HCT116 (cell line): ENCODE data around the gene GRHL3. TPM values are rescaled to one million over a fixed set of nuclear protein-coding genes. Genes with fewer than 3 reads are reported as not detected.
A peak's percentile ranks its signal among the peaks of the same experiment; 100 is the strongest.

Experiments
- ATAC-seq: fragments of 200-7000 bp; cut with Tn5 transposase; 2 replicates; pipeline ENCODE4 v1.9.1; 2020; ENCODE audit warnings: mild to moderate bottlenecking, moderate library complexity
- BruUV-seq: library from RNA; stranded (reverse); fragments of 400-500 nt; replicated peaks from 2 replicates; lab custom pipeline; 2021; lab: Mats Ljungman, UMichigan
- CTCF ChIA-PET: fragments of 300-600 bp; sonication (Branson Sonifier 250); formaldehyde crosslinking; loops from one replicate; lab custom pipeline; 2021; ENCODE audit warnings: antibody characterized with exemption; lab: Charles Lee
- POLR2A ChIA-PET: fragments of 300-600, 350-600 bp; sonication (Branson Sonifier 250); formaldehyde crosslinking; loops from one replicate; lab custom pipeline; 2021; ENCODE audit warnings: antibody characterized with exemption; lab: Charles Lee
- RAD21 ChIA-PET, 2 experiments: fragments of 300-600 bp; sonication (Branson Sonifier 250); formaldehyde crosslinking; loops; one replicate each; lab custom pipeline; 2023; ENCODE audit warnings: low total read pairs in 2 of 2; ENCODE audit not compliant: uncharacterized antibody in 2 of 2, unreplicated experiment in 2 of 2, low non-redundant PET in 1 of 2; lab: Charles Lee
- DNase-seq: peaks from one replicate; pipeline ENCODE4 v3.0.0-alpha.2; 2010; ENCODE audit warnings: low read depth, low spot score
- H2AFZ ChIP-seq: fragments of 200-600 bp; shearing (Covaris generic), sonication (generic); 2 replicates; pipeline ENCODE4 v1.6.1; 2017; ENCODE audit warnings: low read depth, mixed run types, mixed read lengths, antibody characterized with exemption, low read length; ENCODE audit not compliant: poor library complexity, severe bottlenecking
- H3K27ac ChIP-seq: 2 replicates; pipeline ENCODE4 v1.5.1; 2012; ENCODE audit warnings: low read depth, low read length
- H3K27me3 ChIP-seq: fragments of 200-600 bp; sonication (generic); 2 replicates; pipeline ENCODE4 v1.6.1; 2016; ENCODE audit warnings: mixed run types, low read length, mixed read lengths; ENCODE audit not compliant: insufficient read depth
- H3K36me3 ChIP-seq, 2 experiments: fragments of 200-500 bp in 1 of 2; fragments of 200-600 bp in 1 of 2; sonication (Bioruptor generic) in 1 of 2; sonication (generic) in 1 of 2; 2 replicates each; pipeline versions ENCODE4 v1.5.1 to v1.6.1; 2014 to 2016; ENCODE audit warnings: low read length in 2 of 2, inconsistent platforms in 1 of 2, mixed read lengths in 1 of 2, mixed run types in 1 of 2; ENCODE audit not compliant: insufficient read depth in 2 of 2, control insufficient read depth in 1 of 2
- H3K4me1 ChIP-seq, 2 experiments: fragments of 200-600 bp in 1 of 2; sonication (generic) in 1 of 2; 2 replicates each; pipeline versions ENCODE4 v1.5.1 to v1.6.1; 2012 to 2017; ENCODE audit warnings: low read length in 2 of 2, inconsistent platforms in 1 of 2, mild to moderate bottlenecking in 1 of 2, mixed read lengths in 1 of 2, mixed run types in 1 of 2, moderate library complexity in 1 of 2; ENCODE audit not compliant: insufficient read depth in 2 of 2, control insufficient read depth in 1 of 2
- H3K4me2 ChIP-seq: fragments of 200-600 bp; sonication (generic); 2 replicates; pipeline ENCODE4 v1.6.1; 2017; ENCODE audit warnings: mixed run types, low read length, mixed read lengths
- H3K4me3 ChIP-seq, 2 experiments: fragments of 200-600 bp in 1 of 2; sonication (generic) in 1 of 2; replicated peaks in 1 of 2; 2 replicates each; pipeline ENCODE4 v1.5.1; 2011 to 2016; ENCODE audit warnings: low read length in 2 of 2, control low read depth in 1 of 2, low read depth in 1 of 2, mild to moderate bottlenecking in 1 of 2, mixed read lengths in 1 of 2, mixed run types in 1 of 2
- H3K79me2 ChIP-seq: fragments of 200-600 bp; sonication (generic); 2 replicates; pipeline ENCODE4 v1.6.1; 2017; ENCODE audit warnings: mild to moderate bottlenecking, mixed run types, low read length, moderate library complexity, mixed read lengths; ENCODE audit not compliant: insufficient read depth
- H3K9ac ChIP-seq: fragments of 200-600 bp; sonication (generic); 2 replicates; pipeline ENCODE4 v1.6.1; 2016; ENCODE audit warnings: low read length, mixed read lengths
- H3K9me2 ChIP-seq: fragments of 200-600 bp; sonication (generic), shearing (Covaris generic); 2 replicates; pipeline ENCODE4 v1.6.1; 2017; ENCODE audit warnings: mixed run types, mild to moderate bottlenecking, moderate library complexity; ENCODE audit not compliant: insufficient read depth
- H3K9me3 ChIP-seq, 2 experiments: fragments of 200-500 bp in 1 of 2; fragments of 200-600 bp in 1 of 2; sonication (Bioruptor generic) in 1 of 2; sonication (generic) in 1 of 2; 2 replicates each; pipeline ENCODE4 v1.6.1; 2014 to 2017; ENCODE audit warnings: low read length in 2 of 2, mixed read lengths in 2 of 2, inconsistent platforms in 1 of 2, low read depth in 1 of 2, mild to moderate bottlenecking in 1 of 2, mixed run types in 1 of 2, moderate library complexity in 1 of 2; ENCODE audit not compliant: control insufficient read depth in 1 of 2, insufficient read depth in 1 of 2
- H4K20me1 ChIP-seq: fragments of 200-600 bp; sonication (generic), shearing (Covaris generic); 2 replicates; pipeline ENCODE4 v1.6.1; 2017; ENCODE audit warnings: mixed run types, mild to moderate bottlenecking, moderate library complexity; ENCODE audit not compliant: insufficient read depth
- CEBPB ChIP-seq: IDR thresholded peaks from 2 replicates; pipeline ENCODE4 v1.6.1; 2012; ENCODE audit warnings: low read depth
- EGR1 ChIP-seq: IDR thresholded peaks from 2 replicates; pipeline ENCODE4 v1.6.1; 2012; ENCODE audit warnings: low read depth
- ELF1 ChIP-seq: IDR thresholded peaks from 2 replicates; pipeline ENCODE4 v1.6.1; 2012; ENCODE audit warnings: low read depth, borderline replicate concordance
- EZH2 ChIP-seq: fragments of 200-600 bp; sonication (generic); IDR thresholded peaks from 2 replicates; pipeline ENCODE4 v1.6.1; 2017; ENCODE audit warnings: antibody characterized with exemption, mixed run types
- FOSL1 ChIP-seq: IDR thresholded peaks from 2 replicates; pipeline ENCODE4 v1.6.1; 2012; ENCODE audit warnings: low read depth
- JUND ChIP-seq: IDR thresholded peaks from 2 replicates; pipeline ENCODE4 v1.6.1; 2012
- POLR2A ChIP-seq: IDR thresholded peaks from 2 replicates; pipeline ENCODE4 v1.7.0; 2011; ENCODE audit warnings: borderline replicate concordance; ENCODE audit not compliant: insufficient read depth, insufficient read length; ENCODE audit errors: extremely low read depth
- POLR2AphosphoS5 ChIP-seq: IDR thresholded peaks from 2 replicates; pipeline ENCODE4 v1.6.1; 2011; ENCODE audit warnings: mild to moderate bottlenecking, low read depth, low read length, moderate library complexity
- SP1 ChIP-seq: IDR thresholded peaks from 2 replicates; pipeline ENCODE4 v1.6.1; 2012; ENCODE audit warnings: low read depth
- TCF7L2 ChIP-seq: IDR thresholded peaks from 2 replicates; pipeline ENCODE4 v1.7.0; 2011; ENCODE audit warnings: borderline replicate concordance, inconsistent platforms; ENCODE audit not compliant: insufficient read depth, insufficient read length; ENCODE audit errors: extremely low read depth
- ZFX ChIP-seq: fragments of 450-650 bp; IDR thresholded peaks from 2 replicates; pipeline ENCODE4 v1.6.1; 2017
- ZNF274 ChIP-seq: fragments of 200-500 bp; sonication (Bioruptor generic); IDR thresholded peaks from 2 replicates; pipeline ENCODE4 v1.6.1; 2014; ENCODE audit warnings: mild to moderate bottlenecking, low read depth, low read length, inconsistent platforms
- intact Hi-C: fragments of 100-400 bp; cut with micrococcal nuclease; formaldehyde crosslinking; loops from 2 replicates; pipeline ENCODE4 v1.10.0; 2022
- total RNA-seq: library from RNA; stranded (reverse); gene quantifications from one replicate; pipeline ENCODE4 v1.2.1, GENCODE V29; 2021; ENCODE audit not compliant: unreplicated experiment
- TF ChIP-seq, protein P1 (sequence below): IDR thresholded peaks from 2 replicates; pipeline ENCODE4 v1.6.1; 2012
- TF ChIP-seq, protein P2 (sequence below), 3 experiments: fragments of 200-600 bp in 1 of 3; sonication (generic) in 1 of 3; IDR thresholded peaks in 2 of 3; conservative IDR thresholded peaks in 1 of 3; 2 replicates each; pipeline ENCODE4 v1.5.1; 2012 to 2017; ENCODE audit warnings: low read depth in 2 of 3, low read length in 2 of 3, antibody characterized with exemption in 1 of 3, borderline replicate concordance in 1 of 3, control low read depth in 1 of 3, mild to moderate bottlenecking in 1 of 3, mixed read lengths in 1 of 3, mixed run types in 1 of 3, moderate library complexity in 1 of 3; ENCODE audit not compliant: insufficient read depth in 1 of 3
- TF ChIP-seq, protein P3 (sequence below): IDR thresholded peaks from 2 replicates; pipeline ENCODE4 v1.6.1; 2012; ENCODE audit warnings: low read depth

Gene GRHL3
- total RNA-seq, 1 experiment from 2014 or later, result 1.0 TPM

DNA sequence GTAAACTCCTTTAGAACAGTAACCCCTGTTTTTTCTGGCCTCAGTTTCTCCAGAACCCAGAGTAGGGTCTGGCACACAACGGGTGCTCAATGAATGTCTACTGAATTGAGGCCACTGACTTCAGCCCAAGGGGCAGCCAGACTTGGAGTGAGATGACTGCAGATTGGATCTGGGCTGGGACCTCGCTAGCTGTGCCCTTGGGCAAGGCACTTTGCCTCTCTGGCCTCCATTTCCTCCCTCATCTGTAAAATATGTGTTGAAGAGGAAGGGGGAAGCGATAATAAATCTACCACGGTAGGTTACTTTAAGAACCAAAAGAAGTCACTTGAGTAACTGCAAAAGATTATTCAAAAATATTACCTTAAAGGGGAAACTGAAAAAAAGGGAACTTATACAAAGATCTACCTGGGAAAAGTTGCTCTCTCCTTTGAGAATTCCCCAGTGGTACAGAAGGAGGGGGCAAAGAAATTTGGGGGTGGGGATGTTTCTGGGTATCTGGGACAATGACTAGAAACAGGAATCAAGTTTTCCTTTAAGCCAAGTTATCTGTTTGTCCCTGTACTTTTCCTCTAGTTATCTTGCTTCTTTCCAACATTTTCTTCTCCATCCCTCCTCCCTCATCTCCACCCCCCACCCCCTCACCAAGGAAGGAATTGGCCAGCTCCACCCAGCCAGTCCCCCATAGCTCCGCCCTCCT is 394 bp upstream of the GRHL3 start:
- Histone ChIP-seq H3K27me3 (peaks cover 43% of the 10 kb centered on the region), H3K36me3 (no peaks in the 10 kb centered on the region), H4K20me1 (no peaks in the 10 kb centered on the region), H3K4me2 (peak overlapping the region; percentile 92), H3K9me3 (no peaks in the 10 kb centered on the region), H3K4me3 (peak overlapping the region in 1 of 2 experiments; percentile 48; a peak in 3 of 4 replicates), H3K9ac (no peak overlapping the region), H3K9me2 (no peaks in the 10 kb centered on the region), H3K27ac (no peak overlapping the region), H3K79me2 (no peaks in the 10 kb centered on the region), H2AFZ (no peak overlapping the region), H3K4me1 (peaks cover 47 to 81% of the 10 kb centered on the region in 2 experiments)
- intact Hi-C loops, result no loop called here
- RAD21 ChIA-PET, result no interaction called here
- no TSS peak for BruUV-seq
- POLR2A ChIA-PET, result no interaction called here
- TF ChIP-seq EZH2, result no peak
- TF ChIP-seq, protein P1, sequence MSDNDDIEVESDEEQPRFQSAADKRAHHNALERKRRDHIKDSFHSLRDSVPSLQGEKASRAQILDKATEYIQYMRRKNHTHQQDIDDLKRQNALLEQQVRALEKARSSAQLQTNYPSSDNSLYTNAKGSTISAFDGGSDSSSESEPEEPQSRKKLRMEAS, result no peak
- TF ChIP-seq FOSL1, result no peak
- no peak for TF ChIP-seq SP1
- no peak for TF ChIP-seq EGR1
- TF ChIP-seq, protein P2, sequence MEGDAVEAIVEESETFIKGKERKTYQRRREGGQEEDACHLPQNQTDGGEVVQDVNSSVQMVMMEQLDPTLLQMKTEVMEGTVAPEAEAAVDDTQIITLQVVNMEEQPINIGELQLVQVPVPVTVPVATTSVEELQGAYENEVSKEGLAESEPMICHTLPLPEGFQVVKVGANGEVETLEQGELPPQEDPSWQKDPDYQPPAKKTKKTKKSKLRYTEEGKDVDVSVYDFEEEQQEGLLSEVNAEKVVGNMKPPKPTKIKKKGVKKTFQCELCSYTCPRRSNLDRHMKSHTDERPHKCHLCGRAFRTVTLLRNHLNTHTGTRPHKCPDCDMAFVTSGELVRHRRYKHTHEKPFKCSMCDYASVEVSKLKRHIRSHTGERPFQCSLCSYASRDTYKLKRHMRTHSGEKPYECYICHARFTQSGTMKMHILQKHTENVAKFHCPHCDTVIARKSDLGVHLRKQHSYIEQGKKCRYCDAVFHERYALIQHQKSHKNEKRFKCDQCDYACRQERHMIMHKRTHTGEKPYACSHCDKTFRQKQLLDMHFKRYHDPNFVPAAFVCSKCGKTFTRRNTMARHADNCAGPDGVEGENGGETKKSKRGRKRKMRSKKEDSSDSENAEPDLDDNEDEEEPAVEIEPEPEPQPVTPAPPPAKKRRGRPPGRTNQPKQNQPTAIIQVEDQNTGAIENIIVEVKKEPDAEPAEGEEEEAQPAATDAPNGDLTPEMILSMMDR (IDR thresholded peaks at IDR 0.05 in 2 of 3, conservative IDR thresholded peaks at IDR 0.05 in 1 of 3; ENCODE audit: borderline replicate concordance in 1 of 3, insufficient read depth in 1 of 3, low read depth in 2 of 3, low read length in 2 of 3), result no peak
- no peak for TF ChIP-seq POLR2A
- TF ChIP-seq ZNF274, result no peak
- no peak for TF ChIP-seq ELF1
- no peak for TF ChIP-seq TCF7L2
- TF ChIP-seq POLR2AphosphoS5, result no peak
- TF ChIP-seq, protein P3, sequence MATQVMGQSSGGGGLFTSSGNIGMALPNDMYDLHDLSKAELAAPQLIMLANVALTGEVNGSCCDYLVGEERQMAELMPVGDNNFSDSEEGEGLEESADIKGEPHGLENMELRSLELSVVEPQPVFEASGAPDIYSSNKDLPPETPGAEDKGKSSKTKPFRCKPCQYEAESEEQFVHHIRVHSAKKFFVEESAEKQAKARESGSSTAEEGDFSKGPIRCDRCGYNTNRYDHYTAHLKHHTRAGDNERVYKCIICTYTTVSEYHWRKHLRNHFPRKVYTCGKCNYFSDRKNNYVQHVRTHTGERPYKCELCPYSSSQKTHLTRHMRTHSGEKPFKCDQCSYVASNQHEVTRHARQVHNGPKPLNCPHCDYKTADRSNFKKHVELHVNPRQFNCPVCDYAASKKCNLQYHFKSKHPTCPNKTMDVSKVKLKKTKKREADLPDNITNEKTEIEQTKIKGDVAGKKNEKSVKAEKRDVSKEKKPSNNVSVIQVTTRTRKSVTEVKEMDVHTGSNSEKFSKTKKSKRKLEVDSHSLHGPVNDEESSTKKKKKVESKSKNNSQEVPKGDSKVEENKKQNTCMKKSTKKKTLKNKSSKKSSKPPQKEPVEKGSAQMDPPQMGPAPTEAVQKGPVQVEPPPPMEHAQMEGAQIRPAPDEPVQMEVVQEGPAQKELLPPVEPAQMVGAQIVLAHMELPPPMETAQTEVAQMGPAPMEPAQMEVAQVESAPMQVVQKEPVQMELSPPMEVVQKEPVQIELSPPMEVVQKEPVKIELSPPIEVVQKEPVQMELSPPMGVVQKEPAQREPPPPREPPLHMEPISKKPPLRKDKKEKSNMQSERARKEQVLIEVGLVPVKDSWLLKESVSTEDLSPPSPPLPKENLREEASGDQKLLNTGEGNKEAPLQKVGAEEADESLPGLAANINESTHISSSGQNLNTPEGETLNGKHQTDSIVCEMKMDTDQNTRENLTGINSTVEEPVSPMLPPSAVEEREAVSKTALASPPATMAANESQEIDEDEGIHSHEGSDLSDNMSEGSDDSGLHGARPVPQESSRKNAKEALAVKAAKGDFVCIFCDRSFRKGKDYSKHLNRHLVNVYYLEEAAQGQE, result no peak
- no peak for TF ChIP-seq ZFX
- TF ChIP-seq CEBPB, result no peak
- TF ChIP-seq JUND, result no peak
- ATAC-seq (no peak), DNase-seq (no peak)
- CTCF ChIA-PET, result interaction anchor here (0.7 to 1.5 kb wide), 3 partner anchors 10 to 73 kb away, joined by 3 to 4 read pairs (median 4); no protein-coding TSS in a partner anchor
